T-helper 17 cell (primary cell): Measurements from ENCODE around the gene GSTM2. TPM values are rescaled to one million over a fixed set of nuclear protein-coding genes. Genes with fewer than 3 reads are reported as not detected.
A peak's percentile ranks its signal among the peaks of the same experiment; 100 is the strongest.

Experiments used
- ATAC-seq: fragments of 150-1000 bp; cut with Tn5 transposase; 2 replicates; pipeline ENCODE4 v1.10.0; 2021; ENCODE audit warnings: mild to moderate bottlenecking, moderate library complexity
- DNase-seq, 3 donors: peaks; one replicate each; pipeline versions ENCODE4 v3.0.0 to v3.0.0-alpha.2; 2020 to 2021
- H3K9me3 ChIP-seq: one replicate; pipeline ENCODE4 v1.7.0; 2013; ENCODE audit warnings: low read length, mild to moderate bottlenecking; ENCODE audit not compliant: control insufficient read depth, poor library complexity, severe bottlenecking
- H3K27ac Mint-ChIP-seq: one replicate; pipeline ENCODE4 v1.8.0; 2022; ENCODE audit warnings: mild to moderate bottlenecking, moderate library complexity, mixed read lengths
- H3K27me3 Mint-ChIP-seq: one replicate; pipeline ENCODE4 v1.8.0; 2022; ENCODE audit warnings: mixed read lengths
- H3K36me3 Mint-ChIP-seq: one replicate; pipeline ENCODE4 v1.8.0; 2022; ENCODE audit warnings: low read depth, mixed read lengths
- H3K4me1 Mint-ChIP-seq: one replicate; pipeline ENCODE4 v1.8.0; 2022; ENCODE audit warnings: mild to moderate bottlenecking, mixed read lengths
- H3K4me3 Mint-ChIP-seq: one replicate; pipeline ENCODE4 v1.8.0; 2022; ENCODE audit warnings: mild to moderate bottlenecking, moderate library complexity, mixed read lengths
- total RNA-seq, 4 donors: library from RNA in 2 of 4; stranded (reverse) in 2 of 4; gene quantifications; one replicate each; pipeline ENCODE4 v1.2.3 and lab custom pipeline; 2022 to 2026

Gene GSTM2
- total RNA-seq: 100 to 1,000 TPM in 1 of 2 donors, 10 to 100 TPM in 1; 44.0 to 117 TPM
- total RNA-seq (lab: John Stamatoyannopoulos, UW): 11.5 to 11.8 reads per million in 2 donors

DNA sequence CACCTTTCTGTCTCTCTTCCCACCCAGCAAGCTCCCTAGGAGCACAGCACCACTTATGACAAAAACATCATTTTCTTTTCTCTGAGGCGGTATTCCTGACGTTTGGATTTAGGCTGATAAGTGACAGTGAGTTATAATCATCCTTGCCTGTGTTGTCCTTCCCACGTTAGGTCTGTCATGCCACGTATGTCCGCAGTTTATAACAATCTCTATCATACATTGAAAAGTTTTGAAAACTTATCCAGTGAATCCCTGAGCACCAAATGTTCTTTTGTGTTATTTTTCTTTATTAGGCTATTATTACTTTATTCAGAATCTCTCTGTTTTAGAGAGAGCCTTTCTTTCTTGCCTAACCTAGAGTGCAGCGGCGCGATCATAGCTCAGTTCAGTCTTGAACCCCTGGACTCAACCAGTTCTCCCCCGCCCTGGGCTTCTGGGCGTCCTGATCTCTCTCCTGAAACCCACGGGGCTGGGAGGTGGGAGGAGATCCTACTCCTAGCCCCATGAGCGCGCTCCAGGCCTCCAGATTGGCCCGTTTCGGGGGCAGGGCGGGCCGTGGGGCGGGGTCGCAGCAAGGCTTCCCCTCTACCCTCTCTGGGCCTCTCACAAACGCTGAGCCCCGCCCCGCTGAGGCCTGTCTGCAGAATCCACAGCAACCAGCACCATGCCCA is at the start of gene GSTM2:
Gene GSTM2 (plus strand): TSS at position 606 of the 671 bp plus-strand sequence. CDS start 59 bp downstream, at position 665.
- peak; percentile 51 to 68 (median 57) for DNase-seq
- H3K27me3 Mint-ChIP-seq: no peaks in the 10 kb centered on the region

DNA sequence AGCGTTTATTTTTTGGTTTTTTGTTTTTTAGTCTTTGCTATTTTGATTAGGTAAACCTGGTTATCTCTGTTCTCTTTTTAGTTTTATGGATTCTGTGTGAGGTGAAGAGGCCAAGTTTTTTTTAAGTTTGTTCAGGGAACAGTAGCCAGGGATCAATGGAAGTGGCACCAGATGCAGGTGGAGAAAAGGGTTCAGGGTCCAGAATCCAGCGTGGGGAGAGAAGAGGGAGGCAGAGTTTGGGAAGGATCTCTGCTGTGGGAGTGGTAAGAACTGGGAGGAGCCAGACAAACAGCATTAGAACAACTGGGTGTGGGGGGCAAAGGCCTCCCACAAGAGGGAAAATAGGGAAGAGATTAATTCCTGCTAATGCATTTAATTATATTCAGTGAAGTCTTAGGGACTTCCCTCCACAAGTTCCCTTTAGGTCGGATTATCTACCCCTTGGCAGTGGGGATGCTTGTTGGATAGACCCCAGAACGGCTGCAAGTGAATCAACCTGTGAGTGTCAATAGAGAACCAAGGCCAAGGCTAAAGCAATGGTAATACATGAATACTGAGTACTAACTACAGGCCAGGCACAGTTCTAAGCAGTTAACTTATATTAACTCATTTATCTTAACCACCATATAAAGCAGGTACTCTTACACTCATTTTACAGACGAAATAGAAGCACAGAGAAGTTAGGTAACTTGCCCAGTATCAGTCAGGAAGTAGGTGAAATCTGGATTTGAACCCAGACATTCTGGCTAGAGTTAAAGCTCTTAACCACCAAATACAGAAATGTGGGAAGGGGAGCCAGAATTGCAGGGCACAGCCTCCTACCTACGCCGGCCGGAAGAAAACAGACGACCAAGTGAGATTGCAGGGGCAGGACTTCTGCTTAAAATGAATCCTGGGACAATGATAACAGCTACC is 48.9 kb upstream of the GSTM2 start:
- peak overlapping the region; percentile 99 for H3K4me3 Mint-ChIP-seq

More for the DNA sequence above, at the start of gene GSTM2:
- Mint-ChIP-seq H3K4me3 (peak within 1 kb of the TSS; percentile 81), H3K27ac (no peak within 1 kb of the TSS), H3K36me3 (no peaks in the 10 kb centered on the region), H3K4me1 (peaks cover 13% of the 10 kb centered on the region)
- peak; percentile 99 for ATAC-seq
- H3K9me3 ChIP-seq: no peaks in the 10 kb centered on the region

DNA sequence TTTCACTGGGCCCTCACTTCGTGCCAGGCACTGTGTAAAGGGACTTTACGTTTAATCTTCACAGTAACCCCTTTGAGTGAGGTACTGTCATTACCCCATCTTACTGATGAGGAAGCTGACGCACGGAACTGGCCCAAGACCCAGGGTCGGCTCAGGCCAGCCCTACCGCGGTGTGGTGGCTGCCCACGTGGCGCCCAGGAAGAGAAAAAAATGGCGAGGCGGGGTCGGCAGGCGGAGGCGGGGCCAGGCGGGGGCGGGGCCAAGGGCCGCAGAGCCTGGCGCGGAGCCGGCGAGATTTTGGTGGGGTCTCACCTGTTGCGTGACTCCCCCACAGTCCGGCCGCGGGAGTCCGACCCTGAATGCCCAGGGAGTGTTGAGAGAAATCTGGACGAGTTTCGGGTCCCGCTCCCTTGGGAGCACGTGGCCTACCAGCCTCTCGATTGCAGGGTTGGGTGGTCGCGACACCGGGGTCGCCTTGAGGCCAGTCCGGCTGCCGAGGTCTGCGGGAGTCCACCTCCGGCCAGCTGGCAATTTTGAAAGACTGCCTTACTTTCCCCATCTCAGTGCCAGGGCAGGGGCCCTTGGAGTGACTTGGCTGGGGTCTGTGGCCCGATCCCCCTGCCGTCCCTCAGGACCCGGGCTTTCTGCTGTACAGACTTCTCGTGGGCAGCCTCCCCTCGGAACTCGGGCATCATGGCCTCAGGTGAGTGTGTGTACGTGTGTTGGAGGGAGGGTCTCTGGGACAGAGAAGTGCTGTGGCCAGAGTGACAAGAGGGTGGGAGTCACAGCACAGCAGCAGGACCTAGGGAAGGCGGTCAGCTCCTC is 48.1 kb upstream of the GSTM2 start, which contains the start of the genes AMPD2 and GNAT2:
Gene AMPD2 (plus strand): TSS at position 262 of the 825 bp plus-strand sequence. CDS start 1,339 bp downstream, outside the sequence.
Gene GNAT2 (minus strand): TSS at position 41 of the 825 bp plus-strand sequence. CDS start 6,746 bp downstream, outside the sequence.
- no peaks in the 10 kb centered on the region for H3K27me3 Mint-ChIP-seq
- H3K36me3 Mint-ChIP-seq: peaks cover 4% of the 10 kb centered on the region
- peak within 1 kb of the TSS; percentile 99 for H3K4me3 Mint-ChIP-seq
- H3K9me3 ChIP-seq: no peaks in the 10 kb centered on the region
- H3K27ac Mint-ChIP-seq: peak within 1 kb of the TSS; percentile 98
- peaks cover 67% of the 10 kb centered on the region for H3K4me1 Mint-ChIP-seq
- ATAC-seq (peak; percentile 49), DNase-seq (peak; percentile 60 to 75 (median 71))

More for the DNA sequence above, 48.9 kb upstream of the GSTM2 start:
- Mint-ChIP-seq H3K27ac (peak overlapping the region; percentile 98), H3K27me3 (no peaks in the 10 kb centered on the region), H3K36me3 (peaks cover 4% of the 10 kb centered on the region), H3K4me1 (peaks cover 59% of the 10 kb centered on the region)
- H3K9me3 ChIP-seq: no peaks in the 10 kb centered on the region
- no peak for DNase-seq
- no peak for ATAC-seq

DNA sequence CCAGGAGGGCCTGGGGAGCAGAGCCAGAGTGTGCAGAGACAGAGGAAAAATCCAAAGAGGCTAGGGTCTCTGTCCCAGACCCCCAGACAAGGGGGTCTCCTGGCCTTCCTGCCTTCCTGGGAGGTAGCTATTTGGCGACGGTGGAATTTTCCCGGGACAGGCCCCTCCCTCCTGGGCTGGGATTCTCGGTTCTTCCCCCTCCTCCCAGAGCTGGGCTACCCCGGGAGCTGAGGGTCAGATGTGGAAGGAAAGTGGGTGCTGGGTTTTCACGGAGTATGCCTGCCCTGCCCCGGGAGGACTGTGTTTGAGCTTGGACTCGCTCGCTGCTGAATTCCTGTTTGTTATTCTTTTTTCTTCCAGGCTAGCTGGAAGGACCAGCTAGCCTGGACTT is 47.5 kb upstream of the GSTM2 start:
- H3K9me3 ChIP-seq: no peaks in the 10 kb centered on the region
- Mint-ChIP-seq H3K27ac (peak overlapping the region; percentile 98), H3K4me1 (peaks cover 69% of the 10 kb centered on the region), H3K4me3 (peak overlapping the region; percentile 99), H3K36me3 (peaks cover 4% of the 10 kb centered on the region), H3K27me3 (no peaks in the 10 kb centered on the region)
- DNase-seq (no peak), ATAC-seq (peak; percentile 0)

DNA sequence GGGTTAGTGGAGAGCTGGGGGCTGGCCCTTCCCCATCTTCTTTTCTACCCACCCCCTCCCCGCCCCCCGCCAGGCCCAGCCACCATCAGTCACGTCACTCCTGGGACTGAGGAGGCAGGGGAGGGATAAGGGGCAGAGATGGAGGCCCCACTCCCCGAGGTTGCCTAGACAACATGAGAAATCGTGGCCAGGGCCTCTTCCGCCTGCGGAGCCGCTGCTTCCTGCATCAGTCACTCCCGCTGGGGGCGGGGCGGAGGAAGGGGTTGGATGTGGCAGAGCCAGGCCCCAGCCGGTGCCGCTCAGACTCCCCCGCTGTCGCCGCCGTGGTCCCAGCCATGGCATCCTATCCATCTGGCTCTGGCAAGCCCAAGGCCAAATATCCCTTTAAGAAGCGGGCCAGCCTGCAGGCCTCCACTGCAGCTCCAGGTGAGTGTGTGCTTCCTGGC is 47.0 kb upstream of the GSTM2 start:
- DNase-seq: peak; percentile 97 to 98 (median 97)

DNA sequence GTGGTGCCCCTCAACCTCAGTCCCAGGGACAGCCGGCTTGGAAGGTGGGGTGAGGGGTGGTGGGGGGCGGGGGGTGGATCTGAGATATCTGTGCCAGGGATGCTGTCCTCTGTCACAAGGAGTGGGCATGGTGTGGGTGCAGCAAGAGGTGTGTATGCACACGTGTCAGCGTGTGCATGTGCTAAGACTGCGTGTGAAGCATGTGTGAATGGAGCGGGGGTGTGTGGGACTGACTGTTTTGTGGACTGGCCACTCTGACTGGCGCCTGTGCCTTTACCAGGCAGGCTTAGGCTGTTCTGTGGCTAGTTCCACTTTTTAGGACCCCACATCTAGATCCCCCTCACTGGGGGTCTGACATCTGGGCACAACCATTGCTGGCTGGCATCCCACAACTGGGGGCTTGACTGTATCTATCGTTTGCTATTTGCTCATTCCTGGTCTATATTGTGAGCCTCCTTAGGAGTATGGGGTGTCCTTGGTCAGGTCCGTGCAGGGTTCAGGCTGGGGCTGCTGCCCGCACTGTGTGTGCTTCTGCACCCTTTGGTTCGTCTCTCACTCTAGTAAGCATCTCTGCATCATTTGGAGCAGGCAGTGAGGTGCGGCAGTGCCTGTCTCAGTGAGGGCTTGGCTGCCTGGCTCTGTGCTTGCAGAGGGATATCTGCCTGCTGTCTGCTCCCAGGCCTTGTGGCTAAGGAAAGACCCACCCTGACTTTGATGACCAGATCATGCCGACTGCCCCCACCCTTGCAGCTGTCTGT is 46.3 kb upstream of the GSTM2 start:
- no peaks in the 10 kb centered on the region for H3K9me3 ChIP-seq
- Mint-ChIP-seq H3K4me1 (peaks cover 66% of the 10 kb centered on the region), H3K4me3 (peak overlapping the region; percentile 99), H3K36me3 (peaks cover 4% of the 10 kb centered on the region), H3K27me3 (no peaks in the 10 kb centered on the region), H3K27ac (peak overlapping the region; percentile 98)
- no peak for DNase-seq
- no peak for ATAC-seq

More for the DNA sequence above, 47.0 kb upstream of the GSTM2 start:
- H3K4me3 Mint-ChIP-seq: peak overlapping the region; percentile 99
- peaks cover 4% of the 10 kb centered on the region for H3K36me3 Mint-ChIP-seq
- H3K4me1 Mint-ChIP-seq: peaks cover 71% of the 10 kb centered on the region
- peak; percentile 86 for ATAC-seq
- no peaks in the 10 kb centered on the region for H3K27me3 Mint-ChIP-seq
- H3K27ac Mint-ChIP-seq: peak overlapping the region; percentile 98
- H3K9me3 ChIP-seq: no peaks in the 10 kb centered on the region

DNA sequence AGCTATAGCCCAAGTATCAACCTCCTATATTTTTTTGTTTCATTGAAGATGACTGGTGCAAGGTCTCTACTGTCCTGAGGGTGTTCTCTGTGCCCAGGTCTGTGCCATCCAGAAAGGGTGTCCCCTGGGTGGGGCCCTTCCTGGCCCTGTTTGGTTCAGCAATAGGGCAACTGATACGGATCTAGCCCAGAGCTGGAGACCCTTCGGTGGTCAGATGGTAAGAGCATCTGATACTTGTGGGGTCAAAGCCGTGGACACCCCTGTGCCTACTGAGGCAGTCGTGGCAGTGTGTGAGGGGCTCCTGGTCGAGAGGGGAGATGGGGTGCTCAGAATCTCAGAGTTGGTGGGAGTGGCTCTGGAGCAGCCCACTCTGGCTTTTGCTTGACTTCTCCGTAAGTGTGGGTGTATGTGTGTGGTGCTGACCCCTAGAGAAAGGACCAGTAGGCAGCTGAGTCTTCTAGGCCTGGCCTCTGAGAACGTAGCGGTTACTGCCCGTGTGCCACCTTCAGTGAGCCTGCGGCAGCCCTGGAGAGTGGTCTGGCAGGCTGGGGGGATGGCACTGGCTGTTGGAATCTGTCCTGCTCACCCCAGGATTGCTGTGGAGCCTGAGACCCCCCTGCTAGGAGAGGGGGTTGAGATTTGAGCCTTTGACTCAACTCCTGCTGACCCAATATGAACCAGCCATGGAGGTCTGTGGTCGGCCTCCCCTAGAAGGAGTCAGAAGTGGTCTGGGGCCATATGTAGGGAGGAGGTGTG is 45.5 kb upstream of the GSTM2 start:
- H3K4me1 Mint-ChIP-seq: peaks cover 59% of the 10 kb centered on the region
- DNase-seq (no peak), ATAC-seq (no peak)
- peaks cover 4% of the 10 kb centered on the region for H3K36me3 Mint-ChIP-seq
- peak overlapping the region; percentile 98 for H3K27ac Mint-ChIP-seq
- peak overlapping the region; percentile 99 for H3K4me3 Mint-ChIP-seq
- H3K27me3 Mint-ChIP-seq: no peaks in the 10 kb centered on the region
- no peaks in the 10 kb centered on the region for H3K9me3 ChIP-seq

DNA sequence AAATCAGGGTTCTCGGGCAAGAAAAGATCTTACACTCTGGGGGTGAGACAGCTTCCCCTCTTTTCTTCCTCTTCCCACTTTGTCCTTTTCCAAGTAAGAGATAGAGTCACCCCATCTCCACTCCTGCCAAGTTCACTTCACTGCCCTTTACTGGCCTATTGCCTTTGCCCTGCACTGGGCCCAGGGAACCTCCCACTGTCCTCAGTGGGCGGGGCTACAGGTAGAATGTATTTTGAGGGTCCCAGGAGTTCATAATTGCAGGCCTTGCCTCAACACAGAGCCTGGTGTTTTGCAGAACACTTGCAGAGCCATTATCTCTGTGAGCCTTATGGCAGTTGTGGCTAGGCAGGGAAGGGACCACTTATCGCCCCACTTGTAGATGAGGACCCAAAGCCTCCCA is 45.0 kb upstream of the GSTM2 start:
- no peaks in the 10 kb centered on the region for H3K27me3 Mint-ChIP-seq

DNA sequence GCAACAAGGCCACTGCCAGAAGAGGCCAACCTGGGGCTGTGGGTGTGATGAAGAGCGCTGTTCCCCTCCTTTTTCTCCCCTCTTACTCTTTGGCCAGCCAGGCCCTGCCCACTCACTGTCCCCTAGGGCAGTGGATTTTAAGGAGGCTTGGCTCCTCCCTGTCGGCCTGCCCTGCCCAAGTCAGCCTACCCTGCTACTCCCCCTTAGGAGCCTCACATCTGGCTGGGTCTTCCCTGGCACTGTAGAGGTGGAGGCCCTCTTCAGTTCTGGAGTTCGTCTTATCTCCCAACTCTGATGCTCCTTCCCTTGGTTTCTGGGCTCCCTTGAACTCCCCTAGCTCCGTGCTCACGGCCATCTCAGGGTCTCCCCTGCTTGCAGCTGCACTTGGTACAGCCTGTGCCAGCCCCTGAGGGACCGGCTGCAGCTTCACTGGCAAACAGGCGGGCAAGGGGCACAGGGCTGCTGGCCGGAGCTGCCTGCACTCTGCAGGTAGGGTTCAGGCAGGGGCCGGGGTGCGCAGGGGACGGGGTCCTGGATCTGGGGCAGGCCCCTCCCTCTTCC is 44.2 kb upstream of the GSTM2 start:
- Mint-ChIP-seq H3K27me3 (no peaks in the 10 kb centered on the region), H3K27ac (peak overlapping the region; percentile 98), H3K4me1 (peaks cover 53% of the 10 kb centered on the region), H3K4me3 (peak overlapping the region; percentile 99), H3K36me3 (peaks cover 6% of the 10 kb centered on the region)
- DNase-seq (no peak), ATAC-seq (no peak)
- H3K9me3 ChIP-seq: no peaks in the 10 kb centered on the region

More for the DNA sequence above, 45.0 kb upstream of the GSTM2 start:
- peaks cover 4% of the 10 kb centered on the region for H3K36me3 Mint-ChIP-seq
- H3K4me1 Mint-ChIP-seq: peaks cover 55% of the 10 kb centered on the region
- peak overlapping the region; percentile 99 for H3K4me3 Mint-ChIP-seq
- H3K27ac Mint-ChIP-seq: peak overlapping the region; percentile 98
- no peak for ATAC-seq
- no peak for DNase-seq
- no peaks in the 10 kb centered on the region for H3K9me3 ChIP-seq

DNA sequence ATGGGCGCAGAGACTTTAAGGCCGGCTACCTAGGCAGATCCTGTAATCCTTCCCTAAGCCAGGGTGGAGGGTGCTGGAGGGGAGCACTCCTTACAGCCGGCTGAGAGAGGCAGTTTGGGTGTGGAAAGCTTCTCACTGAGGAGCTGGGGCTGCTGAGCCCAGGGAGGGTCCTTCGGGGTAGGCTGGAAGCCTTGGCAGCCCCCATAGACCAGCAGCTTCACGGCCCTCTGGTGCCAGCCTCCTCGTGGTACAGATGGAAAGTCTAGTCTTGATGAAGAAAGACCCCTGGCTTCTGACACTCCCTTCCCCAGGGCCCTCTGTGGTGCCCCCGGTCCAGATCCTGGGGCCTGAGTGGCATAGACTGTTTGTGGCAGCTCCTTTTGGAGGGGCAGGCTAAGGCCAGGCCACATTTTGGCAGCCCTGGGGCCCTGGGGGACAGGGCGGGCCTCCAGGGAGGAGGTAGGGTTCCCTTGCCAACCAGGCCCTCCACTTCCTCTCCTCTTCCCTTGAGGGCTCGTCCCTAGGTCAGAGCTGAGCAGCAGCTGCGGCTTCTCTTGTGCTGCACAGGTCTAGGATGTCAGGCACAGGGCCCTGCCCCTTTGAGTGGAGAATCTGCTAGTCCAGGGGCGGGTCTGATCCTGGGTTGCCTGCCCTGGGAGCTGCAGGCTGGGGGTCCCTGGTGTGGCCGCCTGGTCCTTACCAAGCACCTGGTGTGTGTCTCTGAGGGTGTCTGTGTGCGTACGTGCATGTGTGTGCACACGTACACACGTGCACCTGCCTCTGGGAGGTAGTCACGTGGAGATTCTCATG is 43.5 kb upstream of the GSTM2 start:
- H3K27me3 Mint-ChIP-seq: no peaks in the 10 kb centered on the region
- H3K27ac Mint-ChIP-seq: peak overlapping the region; percentile 98
- no peak for DNase-seq
- ATAC-seq: no peak
- no peaks in the 10 kb centered on the region for H3K9me3 ChIP-seq
- H3K36me3 Mint-ChIP-seq: peaks cover 8% of the 10 kb centered on the region
- peak overlapping the region; percentile 99 for H3K4me3 Mint-ChIP-seq
- peaks cover 47% of the 10 kb centered on the region for H3K4me1 Mint-ChIP-seq
